HepG2 (cell line): Measurements from ENCODE around the gene HACD1. TPM values are rescaled to one million over a fixed set of nuclear protein-coding genes. Genes with fewer than 3 reads are reported as not detected.
A peak's percentile ranks its signal among the peaks of the same experiment; 100 is the strongest.

Experiments
- ATAC-seq: fragments of 200-7000 bp; cut with Tn5 transposase; 3 replicates; pipeline ENCODE4 v1.9.1; 2020; ENCODE audit warnings: mild to moderate bottlenecking, moderate library complexity
- BruUV-seq: library from RNA; stranded (reverse); fragments of 400-500 nt; replicated peaks from 2 replicates; lab custom pipeline; 2021; lab: Mats Ljungman, UMichigan
- CTCF ChIA-PET: fragments of 300-600 bp; formaldehyde crosslinking; extraction: SDS; loops from one replicate; lab custom pipeline; 2021; ENCODE audit warnings: low total read pairs, inconsistent platforms, low intra/inter-chr PET ratio; lab: Yijun Ruan, JAX
- POLR2A ChIA-PET: fragments of 350-600 bp; sonication (Branson Sonifier 250); formaldehyde crosslinking; loops from one replicate; lab custom pipeline; 2020; ENCODE audit warnings: antibody characterized with exemption, inconsistent platforms; lab: Yijun Ruan, JAX
- DNase-seq: peaks from one replicate; pipeline ENCODE4 v3.0.0-alpha.2; 2015; ENCODE audit warnings: low spot score
- FAIRE-seq: peaks from 3 replicates; lab custom pipeline; 2011; peaks lifted over from hg19 to GRCh38; lab: Jason Lieb, UNC
- H2AFZ ChIP-seq: one replicate; pipeline ENCODE4 v1.6.1; 2011; ENCODE audit warnings: low read length, inconsistent platforms
- H3K27ac ChIP-seq: fragments of 300-600 bp; 3 replicates; pipeline ENCODE4 v1.8.0; 2011; ENCODE audit warnings: mixed run types, mild to moderate bottlenecking, mixed read lengths, low read length, inconsistent platforms; ENCODE audit not compliant: insufficient read depth; ENCODE audit errors: extremely low read length
- H3K27me3 ChIP-seq, 2 experiments: fragments of 200-600 bp in 1 of 2; 2 replicates in 1 of 2; 3 replicates in 1 of 2; pipeline versions ENCODE4 v1.6.0 to v1.8.0; 2011; ENCODE audit warnings: low read length in 2 of 2, mild to moderate bottlenecking in 2 of 2, moderate library complexity in 2 of 2, inconsistent platforms in 1 of 2; ENCODE audit not compliant: insufficient read depth in 2 of 2, control insufficient read depth in 1 of 2
- H3K36me3 ChIP-seq, 2 experiments: fragments of 200-600 bp in 1 of 2; replicated peaks in 1 of 2; 2 replicates in 1 of 2; 3 replicates in 1 of 2; pipeline versions ENCODE4 v1.5.1 to v1.8.0; 2011; ENCODE audit warnings: low read length in 2 of 2, inconsistent platforms in 1 of 2; ENCODE audit not compliant: insufficient read depth in 2 of 2, control insufficient read depth in 1 of 2
- H3K4me1 ChIP-seq: 2 replicates; pipeline ENCODE4 v1.5.1; 2012; ENCODE audit warnings: low read length, inconsistent platforms; ENCODE audit not compliant: insufficient read depth
- H3K4me2 ChIP-seq: 2 replicates; pipeline ENCODE4 v1.6.0; 2011; ENCODE audit warnings: low read depth, low read length, inconsistent platforms
- H3K4me3 ChIP-seq, 3 experiments: fragments of 200-600 bp in 1 of 3; sonication (generic), shearing (Covaris generic) in 1 of 3; replicated peaks in 1 of 3; 2 replicates each; pipeline ENCODE4 v1.5.1; 2011 to 2016; ENCODE audit warnings: low read length in 3 of 3, inconsistent platforms in 2 of 3, low read depth in 2 of 3, mild to moderate bottlenecking in 2 of 3, control low read depth in 1 of 3, mixed read lengths in 1 of 3; ENCODE audit not compliant: insufficient read depth in 1 of 3
- H3K79me2 ChIP-seq: one replicate; pipeline ENCODE4 v1.6.1; 2011; ENCODE audit warnings: low read length, inconsistent platforms; ENCODE audit not compliant: insufficient read depth
- H3K9ac ChIP-seq: 2 replicates; pipeline ENCODE4 v1.6.0; 2011; ENCODE audit warnings: mild to moderate bottlenecking, low read depth, low read length, inconsistent platforms; ENCODE audit not compliant: insufficient read depth
- H3K9me3 ChIP-seq: 2 replicates; pipeline ENCODE4 v1.5.1; 2012; ENCODE audit warnings: mild to moderate bottlenecking, low read length
- H4K20me1 ChIP-seq: 2 replicates; pipeline ENCODE4 v1.6.0; 2011; ENCODE audit warnings: inconsistent platforms, mild to moderate bottlenecking, low read length, moderate library complexity; ENCODE audit not compliant: insufficient read depth
- AGO1 ChIP-seq: fragments of 200-400 bp; formaldehyde crosslinking; IDR thresholded peaks from 2 replicates; pipeline ENCODE4 v1.6.1; 2017; ENCODE audit warnings: mild to moderate bottlenecking, low read depth, low read length, moderate library complexity; ENCODE audit not compliant: poor library complexity, severe bottlenecking
- BORCS8-MEF2B ChIP-seq: sonication (generic); formaldehyde crosslinking; IDR thresholded peaks from 2 replicates; pipeline ENCODE4 v1.8.0; 2022; ENCODE audit warnings: mild to moderate bottlenecking, missing genetic modification reagents
- EP300 ChIP-seq, 3 experiments: sonication (generic) in 1 of 3; formaldehyde crosslinking in 1 of 3; IDR thresholded peaks; 2 replicates each; pipeline versions ENCODE4 v1.5.1 to v1.6.1; 2011 to 2020; ENCODE audit warnings: low read depth in 2 of 3, low read length in 2 of 3, borderline replicate concordance in 1 of 3, improper control_type of control experiment in 1 of 3, mild to moderate bottlenecking in 1 of 3, missing genetic modification reagents in 1 of 3, moderate library complexity in 1 of 3
- ETV5 ChIP-seq: IDR thresholded peaks from 2 replicates; pipeline ENCODE4 v1.6.1; 2018; ENCODE audit warnings: missing biosample characterization, missing genetic modification reagents, inconsistent platforms, borderline replicate concordance
- FOSL2 ChIP-seq: sonication (generic); formaldehyde crosslinking; IDR thresholded peaks from 2 replicates; pipeline ENCODE4 v1.4.0; 2020; ENCODE audit warnings: missing genetic modification reagents
- FOXA3 ChIP-seq: IDR thresholded peaks from 2 replicates; pipeline ENCODE4 v1.6.1; 2016; ENCODE audit warnings: missing genetic modification reagents, missing compliant biosample characterization
- FOXP1 ChIP-seq, 2 experiments: fragments of 450-650 bp in 1 of 2; IDR thresholded peaks; 2 replicates each; pipeline ENCODE4 v1.6.1; 2017 to 2018; ENCODE audit warnings: antibody characterized with exemption in 1 of 2
- MED1 ChIP-seq: sonication (generic); formaldehyde crosslinking; IDR thresholded peaks from 2 replicates; pipeline ENCODE4 v1.4.0; 2020; ENCODE audit warnings: missing genetic modification reagents
- RBFOX2 ChIP-seq: fragments of 200-400 bp; formaldehyde crosslinking; IDR thresholded peaks from 2 replicates; pipeline ENCODE4 v1.6.1; 2017; ENCODE audit warnings: low read depth, mild to moderate bottlenecking, low read length
- RFX3 ChIP-seq: IDR thresholded peaks from 2 replicates; pipeline ENCODE4 v1.6.1; 2016; ENCODE audit warnings: missing biosample characterization, missing genetic modification reagents
- SOX5 ChIP-seq: IDR thresholded peaks from 2 replicates; pipeline ENCODE4 v1.6.1; 2016; ENCODE audit warnings: borderline replicate concordance
- SOX6 ChIP-seq, 2 experiments: fragments of 450-650 bp in 1 of 2; sonication (generic) in 1 of 2; formaldehyde crosslinking in 1 of 2; IDR thresholded peaks; 2 replicates each; pipeline versions ENCODE4 v1.4.0 to v1.6.1; 2017 to 2020; ENCODE audit warnings: antibody characterized with exemption in 1 of 2, mild to moderate bottlenecking in 1 of 2, missing genetic modification reagents in 1 of 2
- TCF7 ChIP-seq: sonication (generic); IDR thresholded peaks from 2 replicates; pipeline ENCODE4 v1.6.1; 2016; ENCODE audit warnings: antibody characterized with exemption, low read depth
- ZEB1 ChIP-seq: IDR thresholded peaks from 2 replicates; pipeline ENCODE4 v1.6.1; 2012; ENCODE audit warnings: mild to moderate bottlenecking, low read depth, inconsistent platforms; ENCODE audit not compliant: insufficient replicate concordance
- ZNF143 ChIP-seq: sonication (generic); formaldehyde crosslinking; IDR thresholded peaks from 2 replicates; pipeline ENCODE4 v1.4.0; 2020; ENCODE audit warnings: missing genetic modification reagents
- ZNF335 ChIP-seq: sonication (generic); formaldehyde crosslinking; IDR thresholded peaks from 2 replicates; pipeline ENCODE4 v1.4.0; 2020; ENCODE audit warnings: missing genetic modification reagents
- ZNF350 ChIP-seq: sonication (generic); formaldehyde crosslinking; IDR thresholded peaks from 2 replicates; pipeline ENCODE4 v1.4.0; 2020; ENCODE audit warnings: mild to moderate bottlenecking, low read depth, missing genetic modification reagents, borderline replicate concordance
- ZNF780A ChIP-seq: sonication (generic); formaldehyde crosslinking; IDR thresholded peaks from 2 replicates; pipeline ENCODE4 v1.8.0; 2022; ENCODE audit warnings: mild to moderate bottlenecking, missing genetic modification reagents, moderate library complexity
- WGBS: methylation state at CpG from one replicate; pipeline ENCODE4 v1.1.6; 2017; ENCODE audit warnings: low lambda C conversion rate; 5-methylcytosine and 5-hydroxymethylcytosine counted together
- in situ Hi-C: cut with HindIII; loops from 2 replicates; pipeline ENCODE4 v1.10.0; 2017; ENCODE audit warnings: low pct_unique_long_range_greater_than_20kb; ENCODE audit not compliant: extremely low pct_ligation_motif_present
- intact Hi-C: fragments of 100-400 bp; cut with micrococcal nuclease; formaldehyde crosslinking; loops from one replicate; pipeline ENCODE4 v1.10.0; 2022; ENCODE audit not compliant: unreplicated experiment
- polyA plus RNA-seq, 8 experiments: library from polyadenylated mRNA; depleted of rRNA in 3 of 8; stranded (reverse) in 7 of 8; unstranded in 1 of 8; fragments of >200 nt; fragmentation: Illumina TruSeq in 4 of 8; extraction: Trizol in 4 of 8; gene quantifications; 2 replicates each; pipeline versions ENCODE4 v1.2.1 to v1.2.3, GENCODE V29; 2011 to 2016; ENCODE audit warnings: low read depth in 4 of 8, missing spikeins in 1 of 8, mixed read lengths in 1 of 8; ENCODE audit not compliant: insufficient read depth in 1 of 8
- total RNA-seq, 5 experiments: library from RNA; depleted of rRNA; stranded (reverse); fragments of >200 nt; fragmentation: Illumina TruSeq; extraction: Trizol; gene quantifications; 2 replicates each; pipeline ENCODE4 v1.2.3, GENCODE V29; 2016; ENCODE audit warnings: low read depth in 1 of 5
- TF ChIP-seq, protein P1 (sequence below): sonication (generic); formaldehyde crosslinking; IDR thresholded peaks from 2 replicates; pipeline ENCODE4 v1.9.0; 2022; ENCODE audit warnings: low read depth, missing genetic modification reagents
- TF ChIP-seq, protein P2 (sequence below): sonication (generic); formaldehyde crosslinking; IDR thresholded peaks from 2 replicates; pipeline ENCODE4 v1.4.0; 2020; ENCODE audit warnings: missing genetic modification reagents

HACD1 gene
- total and polyA plus RNA-seq, 2 of the 13 experiments (the other 11 are each of a cell fraction or from before 2014, with no cell fraction given) = 43.4 to 47.6 TPM

DNA sequence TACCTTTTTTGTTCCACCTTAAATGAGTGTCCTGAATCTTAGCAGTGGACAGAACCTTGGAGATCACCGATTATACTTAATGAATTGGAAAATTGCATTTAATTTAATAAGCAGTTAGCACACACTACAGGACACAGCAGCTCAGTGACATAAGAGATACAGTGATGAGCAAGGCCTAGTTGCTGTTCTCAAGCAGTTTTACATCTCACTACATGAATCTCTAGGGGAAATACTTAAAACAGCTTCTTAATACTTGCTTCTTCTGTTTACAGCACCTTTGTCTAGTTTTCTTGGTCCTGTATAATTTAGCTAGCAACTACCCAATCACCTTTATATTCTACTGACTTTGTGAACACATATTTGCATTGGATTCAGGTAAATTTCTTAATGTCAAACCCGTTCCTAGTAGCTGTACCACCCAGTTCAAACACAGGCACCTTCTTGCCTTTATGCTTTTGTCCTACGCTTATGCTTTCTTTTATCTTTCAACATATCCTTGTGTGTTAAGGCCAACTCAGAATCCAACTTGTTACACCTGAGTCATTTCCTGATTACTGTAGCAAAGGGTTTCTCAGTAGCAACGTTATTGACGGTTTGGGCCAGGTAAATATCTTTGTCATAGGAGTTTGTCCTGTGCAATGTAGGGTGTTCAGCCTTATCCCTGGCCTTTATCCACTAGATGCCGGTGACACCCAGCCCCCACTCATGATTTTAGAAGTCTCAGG is 28.6 kb upstream of the HACD1 start:
- ChIA-PET POLR2A (interaction anchor here (3.6 kb wide), 1 partner anchor 27 kb away, joined by 31 read pairs; no protein-coding TSS in a partner anchor), CTCF (no interaction called here)
- Histone ChIP-seq H3K36me3 (no peaks in the 10 kb centered on the region), H3K27me3 (no peaks in the 10 kb centered on the region; a peak in 1 of 5 replicates), H3K9ac (peak overlapping the region; percentile 96), H3K27ac (peak overlapping the region; percentile 98), H3K4me2 (peak overlapping the region; percentile 81), H3K4me3 (peak overlapping the region; percentile 92 to 96 (median 95); a peak in 5 of 6 replicates), H3K4me1 (peaks cover 67% of the 10 kb centered on the region), H2AFZ (no peak overlapping the region), H3K79me2 (peaks cover 85% of the 10 kb centered on the region), H4K20me1 (no peaks in the 10 kb centered on the region; the same call in 1 of the 2 replicates), H3K9me3 (no peaks in the 10 kb centered on the region)
- no TSS peak for BruUV-seq
- DNase-seq = peak; percentile 41
- intact Hi-C loops = no loop called here
- 6% methylated on average over 6 of the region's 6 CpGs for WGBS
- ATAC-seq = no peak
- peak; percentile 60 for FAIRE-seq
- in situ Hi-C loops = no loop called here
- TF ChIP-seq FOXA3 (CRISPR knock-in tag) (peak; percentile 54), ETV5 (CRISPR knock-in tag) (peak; percentile 54; the same call in 1 of the 2 replicates), ZNF143 (CRISPR knock-in tag) (no peak), EP300 (IDR thresholded peaks at IDR 0.05; ENCODE audit: low read depth in 2 of 2, low read length in 2 of 2) (peak in 1 of 2 experiments; percentile 42; a peak in 1 of 4 replicates), EP300 (CRISPR knock-in tag; IDR thresholded peaks at IDR 0.05; ENCODE audit: borderline replicate concordance) (no peak), ZNF350 (CRISPR knock-in tag) (no peak), AGO1 (no peak), ZNF780A (CRISPR knock-in tag) (no peak), SOX6 (IDR thresholded peaks at IDR 0.05) (no peak), SOX6 (CRISPR knock-in tag; IDR thresholded peaks at IDR 0.05) (0 out of 2 replicates have a peak, but pooled peaks have one; percentile 13), TCF7 (0 out of 2 replicates have a peak, but pooled peaks have one; percentile 16), ZEB1 (peak; percentile 2), FOSL2 (peak; percentile 72), ZNF335 (CRISPR knock-in tag) (peak; percentile 96), SOX5 (CRISPR knock-in tag) (peak; percentile 42; the same call in 1 of the 2 replicates), BORCS8-MEF2B (no peak), MED1 (0 out of 2 replicates have a peak, but pooled peaks have one; percentile 22), RFX3 (no peak), RBFOX2 (0 out of 2 replicates have a peak, but pooled peaks have one; percentile 26), FOXP1 (IDR thresholded peaks at IDR 0.05) (no peak), FOXP1 (CRISPR knock-in tag; IDR thresholded peaks at IDR 0.05) (peak; percentile 73)
- TF ChIP-seq, protein P1, sequence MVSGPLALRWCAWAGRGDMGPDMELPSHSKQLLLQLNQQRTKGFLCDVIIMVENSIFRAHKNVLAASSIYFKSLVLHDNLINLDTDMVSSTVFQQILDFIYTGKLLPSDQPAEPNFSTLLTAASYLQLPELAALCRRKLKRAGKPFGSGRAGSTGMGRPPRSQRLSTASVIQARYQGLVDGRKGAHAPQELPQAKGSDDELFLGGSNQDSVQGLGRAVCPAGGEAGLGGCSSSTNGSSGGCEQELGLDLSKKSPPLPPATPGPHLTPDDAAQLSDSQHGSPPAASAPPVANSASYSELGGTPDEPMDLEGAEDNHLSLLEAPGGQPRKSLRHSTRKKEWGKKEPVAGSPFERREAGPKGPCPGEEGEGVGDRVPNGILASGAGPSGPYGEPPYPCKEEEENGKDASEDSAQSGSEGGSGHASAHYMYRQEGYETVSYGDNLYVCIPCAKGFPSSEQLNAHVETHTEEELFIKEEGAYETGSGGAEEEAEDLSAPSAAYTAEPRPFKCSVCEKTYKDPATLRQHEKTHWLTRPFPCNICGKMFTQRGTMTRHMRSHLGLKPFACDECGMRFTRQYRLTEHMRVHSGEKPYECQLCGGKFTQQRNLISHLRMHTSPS = no peak
- TF ChIP-seq, protein P2, sequence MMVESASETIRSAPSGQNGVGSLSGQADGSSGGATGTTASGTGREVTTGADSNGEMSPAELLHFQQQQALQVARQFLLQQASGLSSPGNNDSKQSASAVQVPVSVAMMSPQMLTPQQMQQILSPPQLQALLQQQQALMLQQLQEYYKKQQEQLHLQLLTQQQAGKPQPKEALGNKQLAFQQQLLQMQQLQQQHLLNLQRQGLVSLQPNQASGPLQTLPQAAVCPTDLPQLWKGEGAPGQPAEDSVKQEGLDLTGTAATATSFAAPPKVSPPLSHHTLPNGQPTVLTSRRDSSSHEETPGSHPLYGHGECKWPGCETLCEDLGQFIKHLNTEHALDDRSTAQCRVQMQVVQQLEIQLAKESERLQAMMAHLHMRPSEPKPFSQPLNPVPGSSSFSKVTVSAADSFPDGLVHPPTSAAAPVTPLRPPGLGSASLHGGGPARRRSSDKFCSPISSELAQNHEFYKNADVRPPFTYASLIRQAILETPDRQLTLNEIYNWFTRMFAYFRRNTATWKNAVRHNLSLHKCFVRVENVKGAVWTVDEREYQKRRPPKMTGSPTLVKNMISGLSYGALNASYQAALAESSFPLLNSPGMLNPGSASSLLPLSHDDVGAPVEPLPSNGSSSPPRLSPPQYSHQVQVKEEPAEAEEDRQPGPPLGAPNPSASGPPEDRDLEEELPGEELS (CRISPR knock-in tag) = peak; percentile 33; the same call in 1 of the 2 replicates
